ENCODE results near the gene FBXO38.
"Not testable (repeated sequence)": the region's sequence is repeated elsewhere in the genome, so short reads cannot be mapped to it uniquely, and the experiment has no call there.

FBXO38 gene

DNA sequence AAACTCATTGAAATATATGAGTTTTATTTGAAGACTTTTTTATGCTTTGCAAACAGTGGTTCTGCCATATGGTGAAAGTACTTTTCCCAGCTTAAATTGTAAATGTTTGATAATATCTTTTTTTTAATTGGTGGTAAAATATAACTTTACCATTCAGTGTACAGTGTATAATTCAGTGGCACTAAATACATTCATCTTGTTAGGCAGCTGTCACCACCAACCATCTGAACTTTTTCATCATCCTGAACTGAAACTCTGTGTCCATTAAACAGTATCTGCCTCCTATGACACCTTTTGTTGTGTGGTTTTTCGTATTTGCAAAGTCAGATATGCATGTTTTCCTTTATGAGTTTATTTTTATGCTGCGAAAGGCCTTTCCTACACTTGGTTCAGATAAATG lies 45.1 kb downstream of the FBXO38 start:
- no peak for DNase-seq

DNA sequence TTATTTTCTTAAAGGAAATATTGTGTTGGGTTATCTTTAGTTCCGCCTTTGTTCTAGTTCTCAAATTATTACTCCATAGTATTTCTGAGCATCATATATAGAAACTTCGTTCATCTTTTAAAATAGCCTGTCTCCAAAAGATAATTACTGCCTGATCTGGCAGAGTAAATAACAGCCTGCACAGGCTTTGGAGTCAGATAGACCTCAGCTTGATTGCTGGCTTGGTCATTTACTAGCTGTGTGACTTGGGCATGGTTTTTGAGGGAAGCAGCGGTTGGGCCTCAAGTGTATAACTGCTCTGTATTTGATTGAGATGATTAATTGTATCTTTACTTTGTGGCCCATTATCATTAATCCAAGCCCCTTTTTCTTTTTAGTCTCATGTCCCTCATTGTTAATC lies 50.1 kb downstream of the FBXO38 start:
- no peak for DNase-seq

GRCh38 chr5:148436029-148436428 lies 52.3 kb downstream of the FBXO38 start:
- no peak for DNase-seq

DNA sequence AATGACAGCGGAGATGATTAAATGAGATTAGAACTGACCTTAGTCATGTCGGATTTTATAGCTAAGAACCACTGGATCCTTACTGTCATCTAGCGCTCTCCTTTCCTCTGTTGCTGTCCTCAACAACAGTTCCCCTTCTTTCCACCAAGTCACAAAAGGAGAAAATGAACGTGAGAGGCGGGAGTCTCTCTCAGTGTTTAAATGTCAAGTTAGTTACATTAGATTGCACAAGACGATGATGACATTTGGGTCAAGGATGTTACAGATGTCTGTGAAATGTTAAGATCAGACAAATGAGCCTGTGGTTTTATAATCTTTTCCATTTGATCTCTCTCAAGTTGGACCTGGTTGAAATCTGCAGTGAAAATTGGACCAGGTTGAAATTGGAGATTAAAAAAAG lies 53.5 kb downstream of the FBXO38 start:
- DNase-seq: no peak

DNA sequence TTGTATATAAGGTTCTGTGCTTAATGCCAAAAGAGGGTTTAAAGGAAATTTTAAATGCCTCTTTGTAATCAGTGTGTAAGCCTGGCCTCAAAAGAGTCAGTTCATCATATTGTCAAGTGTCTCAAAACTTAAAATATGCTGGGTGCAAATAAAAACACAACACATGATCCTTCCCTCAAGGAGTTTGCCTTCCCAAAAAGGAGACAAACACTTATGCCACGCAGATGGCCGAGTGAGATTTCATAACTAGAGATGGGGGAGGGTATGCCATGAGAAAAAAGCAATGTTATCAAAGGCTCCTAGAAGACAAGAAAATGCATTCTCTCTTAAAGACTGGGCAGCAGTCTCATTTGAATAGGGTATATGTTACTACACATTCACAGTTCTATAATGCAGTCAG lies 55.2 kb downstream of the FBXO38 start:
- DNase-seq: no peak

- DNase-seq: no peak
Observed at GRCh38 chr5:148443241-148443640, 59.5 kb downstream of the FBXO38 start.

GRCh38 chr5:148443998-148444397 lies 60.2 kb downstream of the FBXO38 start:
- no peak for DNase-seq

GRCh38 chr5:148445578-148445977 lies 61.8 kb downstream of the FBXO38 start:
- DNase-seq: no peak

DNA sequence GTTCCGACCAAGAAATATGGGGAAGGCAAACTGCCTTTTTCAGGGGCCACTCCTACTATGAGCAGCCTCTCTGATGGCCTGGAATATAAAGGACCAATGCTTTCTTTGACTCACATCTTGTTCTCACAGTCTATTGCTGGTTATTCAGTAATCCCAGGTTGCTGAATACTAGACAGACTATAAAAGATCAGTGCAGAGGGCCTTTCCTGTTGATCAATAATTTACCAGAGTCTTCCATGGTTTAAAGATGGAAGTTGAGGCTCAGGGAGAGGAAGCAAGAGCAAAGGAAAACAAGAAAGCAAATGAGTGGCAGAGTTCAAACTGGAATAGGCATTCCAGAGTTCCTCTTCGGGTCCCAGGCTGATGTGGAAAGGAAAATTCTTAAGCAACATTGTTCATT lies 62.9 kb downstream of the FBXO38 start:
- DNase-seq: no peak

- no peak for DNase-seq
Observed at GRCh38 chr5:148452499-148453193, 68.9 kb downstream of the FBXO38 start.

DNA sequence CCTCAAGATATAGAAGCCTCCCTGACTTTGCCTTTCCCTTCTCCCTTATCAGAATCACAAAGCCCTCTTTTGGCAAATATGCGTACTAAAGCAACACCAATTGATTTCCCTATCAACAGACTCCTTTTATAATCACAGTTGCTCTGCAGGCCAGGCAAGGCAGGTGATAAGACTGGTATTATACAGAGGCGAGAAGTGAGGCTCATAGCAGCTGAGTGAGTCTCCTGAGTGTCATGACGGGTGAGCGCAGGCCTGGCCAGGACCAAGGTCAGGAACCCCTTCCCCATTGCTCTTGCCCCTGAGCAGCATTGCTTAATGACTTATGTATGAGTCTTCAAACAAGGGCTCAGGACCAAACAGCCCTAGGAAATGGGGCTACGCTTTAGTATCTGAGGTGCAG lies 70.8 kb downstream of the FBXO38 start:
- DNase-seq: no peak

- no peak for DNase-seq
Observed at GRCh38 chr5:148455185-148455584, 71.4 kb downstream of the FBXO38 start.

DNA sequence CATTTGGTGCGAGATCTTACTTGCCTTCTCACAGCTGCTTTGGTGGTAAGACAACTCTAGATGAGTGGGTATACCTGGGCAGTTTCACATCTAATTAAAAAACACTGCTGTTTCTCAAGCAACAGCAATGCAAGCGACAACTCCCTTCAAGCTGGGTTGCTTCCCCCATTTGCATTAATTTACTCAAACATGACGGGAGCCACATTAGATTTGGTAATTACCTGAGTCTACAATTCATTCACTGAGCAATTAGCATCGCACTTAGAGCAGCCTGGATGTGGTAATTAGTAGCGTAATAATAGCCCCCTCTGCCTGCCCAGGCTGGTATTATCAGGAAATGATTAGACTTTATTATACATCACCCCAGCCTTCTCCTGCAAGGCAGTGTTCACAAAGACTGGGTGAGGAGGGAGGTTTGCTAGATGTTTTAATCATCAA lies 73.4 kb downstream of the FBXO38 start:
- no peak for DNase-seq

- no peak for DNase-seq
Observed at GRCh38 chr5:148458036-148458888, 74.5 kb downstream of the FBXO38 start.

DNA sequence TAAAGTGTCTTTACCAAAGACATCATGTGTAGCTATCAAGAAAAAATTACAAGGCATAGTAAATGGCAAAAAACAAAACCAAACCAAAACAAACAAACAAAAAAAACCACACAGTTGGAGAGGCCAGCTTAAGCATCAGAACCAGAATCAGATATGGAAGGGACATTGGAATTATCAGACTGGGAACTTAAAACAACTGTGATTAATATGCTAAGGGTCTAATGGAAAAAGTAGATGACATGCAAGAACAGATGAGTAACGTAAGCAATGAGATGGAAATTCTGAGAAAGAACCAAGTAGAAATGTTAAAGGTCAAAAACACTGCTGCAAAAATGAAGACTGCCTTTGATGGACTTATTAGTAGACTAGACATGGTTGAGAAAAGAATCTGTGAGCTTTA lies 75.9 kb downstream of the FBXO38 start:
- DNase-seq: no peak

GRCh38 chr5:148465381-148466235 lies 81.8 kb downstream of the FBXO38 start:
- no peak for DNase-seq

DNA sequence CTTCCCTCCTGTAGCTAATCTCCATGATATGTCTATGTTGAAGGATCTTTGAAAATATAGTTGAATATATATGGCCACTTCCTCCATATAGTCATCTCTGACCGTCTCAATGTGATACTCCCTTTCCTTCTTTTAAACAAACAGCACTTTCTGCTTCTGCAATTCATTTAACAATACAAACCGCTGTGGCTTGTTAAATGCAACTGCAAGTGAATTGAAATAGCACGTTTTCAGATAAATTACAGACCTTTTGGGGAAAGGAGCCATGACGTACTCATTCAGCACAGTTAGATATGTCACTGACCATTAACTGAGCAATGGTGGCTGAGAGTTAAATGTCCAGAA lies 82.5 kb downstream of the FBXO38 start:
- no peak for DNase-seq

DNA sequence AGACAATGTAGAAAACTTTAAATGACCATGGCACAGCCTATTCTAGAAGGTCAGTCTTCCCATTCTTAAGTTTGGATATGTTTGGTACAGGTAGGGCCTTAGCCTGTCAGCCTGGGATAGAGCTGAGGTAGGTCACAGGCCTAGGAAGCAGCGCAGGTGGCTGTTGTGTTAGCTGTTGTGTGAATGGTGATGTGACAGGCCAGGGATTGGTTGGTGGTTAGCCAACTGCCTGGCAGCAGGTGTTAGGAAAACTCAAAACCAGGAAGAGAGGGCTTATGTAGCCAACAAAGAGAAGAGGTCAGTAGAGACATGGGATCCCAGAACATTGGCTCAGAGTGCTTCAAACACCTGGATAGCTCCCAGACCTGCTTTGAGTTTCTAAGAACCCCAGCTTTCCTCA lies 84.2 kb downstream of the FBXO38 start:
- no peak for DNase-seq

- not testable (repeated sequence) for DNase-seq
Observed at GRCh38 chr5:148468746-148469145, 85.0 kb downstream of the FBXO38 start.

- no peak for DNase-seq
Observed at GRCh38 chr5:148469501-148469935, 85.8 kb downstream of the FBXO38 start.

GRCh38 chr5:148471379-148471778 lies 87.6 kb downstream of the FBXO38 start:
- DNase-seq: no peak

- no peak for DNase-seq
Observed at GRCh38 chr5:148474025-148474511, 90.3 kb downstream of the FBXO38 start.

DNA sequence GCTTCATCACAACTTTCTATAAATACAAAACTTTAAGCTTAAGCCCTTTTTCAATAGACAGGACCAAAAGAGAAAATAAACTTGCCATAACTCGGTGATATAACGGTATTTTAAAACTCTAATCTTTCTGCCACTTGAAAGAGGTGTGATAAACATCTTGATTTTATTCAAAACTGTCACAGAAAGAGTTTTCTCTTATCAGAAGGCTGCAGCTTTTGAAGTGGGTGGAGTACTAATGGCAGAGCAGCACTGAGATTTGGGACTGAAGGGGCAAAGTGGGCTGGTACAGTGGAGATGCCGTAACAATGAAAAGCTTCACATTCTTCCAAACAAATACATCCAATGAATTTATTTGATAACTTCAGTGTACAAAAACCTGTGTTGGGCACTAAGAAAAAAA lies 92.5 kb downstream of the FBXO38 start:
- DNase-seq: no peak
